Activated CD8-positive, alpha-beta memory T cell treated with anti-CD3 and anti-CD28 coated beads, Interleukin-2, amount 50 U/mL, for 24 hours (primary cell): ENCODE results near the gene LDB3.

ENCODE experiments used
- DNase-seq: peaks from one replicate; pipeline ENCODE4 v3.0.0-alpha.2; 2020; ENCODE audit errors: extremely low read depth

Gene LDB3

GRCh38 chr10:86685893-86686632 is 17.8 kb downstream of the LDB3 start:
- DNase-seq: no peak

- DNase-seq: no peak
Measured at GRCh38 chr10:86686972-86687371, 18.7 kb downstream of the LDB3 start.

DNA sequence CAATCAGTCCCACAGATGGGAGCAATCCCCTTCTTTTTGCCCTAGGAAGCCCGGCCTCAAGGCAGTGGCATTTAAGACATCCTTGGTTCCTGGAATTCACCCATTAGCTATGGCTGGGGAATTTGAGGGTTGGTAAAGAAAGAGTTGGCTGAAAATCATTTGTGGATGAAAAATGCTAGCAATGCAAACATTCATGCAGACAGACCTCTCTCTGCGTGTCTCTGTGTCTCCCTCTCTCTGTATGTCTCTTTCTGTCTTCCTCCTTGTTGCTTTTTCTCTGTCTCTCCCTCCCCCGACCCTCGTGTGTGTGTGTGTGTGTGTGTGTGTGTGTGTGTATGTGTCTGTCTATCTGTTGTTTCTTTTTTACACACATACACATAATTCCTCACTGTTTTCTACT is 19.4 kb downstream of the LDB3 start:
- DNase-seq: no peak

DNA sequence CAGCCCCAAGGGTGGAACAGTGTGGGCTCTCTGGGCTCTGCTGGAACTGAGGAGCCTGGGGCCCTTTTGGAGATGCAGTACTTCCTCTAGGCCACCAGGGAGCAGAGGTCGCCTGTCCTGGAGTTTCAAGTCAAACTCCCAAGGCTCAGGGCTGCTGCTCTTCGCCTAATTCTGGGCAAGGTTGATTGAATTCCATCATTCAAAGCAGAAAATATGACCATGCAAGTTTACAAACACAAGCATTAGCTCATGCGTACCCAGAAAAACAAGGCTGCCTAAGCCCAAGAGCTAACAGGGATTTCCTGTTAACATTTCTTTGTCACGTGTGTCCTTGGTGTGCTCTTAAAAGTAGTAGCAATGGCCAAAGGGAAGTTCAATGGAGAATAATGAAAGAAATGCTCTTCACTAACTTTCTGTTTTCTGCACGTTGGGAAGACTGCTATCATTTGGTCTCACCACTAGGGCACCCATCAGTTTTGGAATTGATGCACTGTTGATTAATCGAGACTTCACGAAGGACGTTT is 20.1 kb downstream of the LDB3 start:
- peak; percentile 28 for DNase-seq

DNA sequence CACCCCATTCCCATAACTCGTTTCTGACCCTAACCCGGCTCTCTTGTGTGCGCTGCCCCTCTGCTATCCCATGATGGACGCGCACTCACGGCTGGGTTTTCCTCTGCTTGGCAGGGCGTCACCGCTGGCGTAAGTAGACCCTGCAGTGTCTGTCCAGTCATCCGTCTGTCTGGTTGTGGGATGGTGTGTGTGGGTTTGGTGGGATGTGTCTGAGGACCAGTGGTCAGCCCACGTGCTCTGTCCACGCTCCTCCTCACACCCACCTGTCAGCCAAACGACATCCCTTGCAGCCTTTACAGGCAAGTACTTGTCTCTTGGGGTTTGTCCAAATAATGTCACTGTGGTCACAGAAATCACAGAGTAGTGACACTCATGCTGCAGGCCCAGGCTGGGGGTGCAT is 20.8 kb downstream of the LDB3 start:
- DNase-seq: no peak

GRCh38 chr10:86690231-86690630 is 21.9 kb downstream of the LDB3 start:
- no peak for DNase-seq

GRCh38 chr10:86690657-86691084 is 22.4 kb downstream of the LDB3 start:
- DNase-seq: no peak

GRCh38 chr10:86691333-86692022 is 23.2 kb downstream of the LDB3 start:
- DNase-seq: no peak

- no peak for DNase-seq
Measured at GRCh38 chr10:86692023-86692514, 23.8 kb downstream of the LDB3 start.

GRCh38 chr10:86692664-86693063 is 24.4 kb downstream of the LDB3 start:
- DNase-seq: no peak

DNA sequence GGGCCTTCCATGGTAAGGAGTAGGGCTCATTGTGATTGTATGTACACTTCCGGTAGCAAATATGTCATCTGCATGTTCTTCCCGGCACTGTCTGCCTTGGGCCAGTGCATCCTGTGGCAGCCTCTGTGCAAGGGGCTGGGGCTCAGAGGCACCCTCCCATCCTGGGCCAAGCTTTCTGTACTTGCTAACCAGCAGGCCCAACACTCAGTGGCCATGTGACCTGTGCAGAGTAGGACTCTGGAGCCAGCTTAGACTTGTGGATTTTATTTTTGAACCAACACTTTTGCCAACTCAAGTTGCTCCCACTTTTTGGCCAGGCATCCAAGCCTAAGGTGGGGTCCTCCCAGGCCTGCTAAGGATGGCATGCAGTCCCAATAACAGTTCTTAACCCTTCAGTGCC is 25.0 kb downstream of the LDB3 start:
- DNase-seq: no peak

DNA sequence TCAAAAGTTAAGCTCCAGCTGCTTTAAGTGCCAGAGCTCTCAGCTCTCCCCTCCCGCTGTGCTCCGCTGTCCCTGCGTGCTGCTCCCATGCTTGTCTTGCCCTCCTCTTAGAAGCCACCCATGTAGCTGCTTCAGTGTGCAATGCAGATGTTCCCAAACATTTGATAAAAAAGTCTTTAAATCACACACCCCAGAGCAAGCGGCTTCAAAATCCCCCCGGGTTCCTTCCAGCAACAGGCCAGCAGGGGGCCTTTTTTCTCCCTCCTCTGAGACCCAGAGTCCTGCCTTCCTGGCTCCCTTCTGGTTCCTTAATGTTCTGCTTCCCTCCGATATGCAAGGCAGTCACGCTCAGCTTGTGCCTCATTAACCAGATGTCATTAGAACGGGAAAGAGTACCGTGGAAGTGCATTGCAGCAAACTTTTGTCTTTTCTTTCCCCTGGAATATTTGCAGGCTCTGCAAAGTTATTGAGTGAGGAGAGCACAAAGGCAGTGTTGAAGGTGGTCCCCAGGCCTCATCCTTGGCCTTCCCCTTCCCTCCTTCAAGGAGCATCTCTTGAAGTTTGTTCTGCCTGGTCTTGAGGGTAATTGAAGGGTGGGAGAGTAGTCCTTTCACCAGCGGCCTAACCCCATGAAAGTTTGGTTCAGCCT is 25.5 kb downstream of the LDB3 start:
- DNase-seq: no peak

- no peak for DNase-seq
Measured at GRCh38 chr10:86698207-86698940, 30.1 kb downstream of the LDB3 start.

DNA sequence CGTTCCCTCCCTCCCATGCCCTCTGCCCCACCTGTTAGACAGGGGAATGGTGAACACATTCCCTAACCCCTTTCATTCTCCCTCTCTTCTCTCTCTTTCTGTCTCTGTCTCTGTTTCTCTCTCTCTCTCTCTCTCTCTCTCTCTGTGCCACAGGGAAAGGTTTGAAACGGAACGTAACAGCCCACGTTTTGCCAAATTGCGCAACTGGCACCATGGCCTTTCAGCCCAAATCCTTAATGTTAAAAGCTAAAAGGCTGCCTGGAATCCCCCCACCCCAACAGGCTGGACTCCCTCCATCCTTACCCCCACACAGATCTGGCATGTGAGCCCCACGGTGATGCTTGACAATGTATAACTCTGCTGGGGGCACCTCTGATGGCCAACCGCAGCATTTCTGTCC is 30.8 kb downstream of the LDB3 start:
- DNase-seq: no peak

DNA sequence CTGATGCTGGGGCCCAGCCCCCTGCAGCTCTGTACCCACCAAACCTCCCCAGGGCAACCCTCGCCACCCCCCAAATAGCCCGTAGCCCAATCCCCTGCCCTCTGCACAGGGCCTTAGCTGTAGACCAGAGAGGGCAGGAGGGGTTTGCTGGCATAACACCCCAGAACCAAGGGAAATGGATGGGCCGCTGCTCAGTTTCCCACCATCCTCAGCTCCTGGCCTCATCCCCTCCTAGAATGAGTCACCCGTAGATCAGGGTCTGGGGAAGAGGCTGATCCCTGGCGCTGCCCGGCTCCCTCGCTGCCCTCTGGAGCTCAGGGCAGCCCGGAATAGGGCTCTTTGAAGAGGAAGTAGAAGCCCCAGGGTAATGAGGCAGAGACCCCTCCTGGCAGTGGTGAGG is 31.2 kb downstream of the LDB3 start:
- no peak for DNase-seq

DNA sequence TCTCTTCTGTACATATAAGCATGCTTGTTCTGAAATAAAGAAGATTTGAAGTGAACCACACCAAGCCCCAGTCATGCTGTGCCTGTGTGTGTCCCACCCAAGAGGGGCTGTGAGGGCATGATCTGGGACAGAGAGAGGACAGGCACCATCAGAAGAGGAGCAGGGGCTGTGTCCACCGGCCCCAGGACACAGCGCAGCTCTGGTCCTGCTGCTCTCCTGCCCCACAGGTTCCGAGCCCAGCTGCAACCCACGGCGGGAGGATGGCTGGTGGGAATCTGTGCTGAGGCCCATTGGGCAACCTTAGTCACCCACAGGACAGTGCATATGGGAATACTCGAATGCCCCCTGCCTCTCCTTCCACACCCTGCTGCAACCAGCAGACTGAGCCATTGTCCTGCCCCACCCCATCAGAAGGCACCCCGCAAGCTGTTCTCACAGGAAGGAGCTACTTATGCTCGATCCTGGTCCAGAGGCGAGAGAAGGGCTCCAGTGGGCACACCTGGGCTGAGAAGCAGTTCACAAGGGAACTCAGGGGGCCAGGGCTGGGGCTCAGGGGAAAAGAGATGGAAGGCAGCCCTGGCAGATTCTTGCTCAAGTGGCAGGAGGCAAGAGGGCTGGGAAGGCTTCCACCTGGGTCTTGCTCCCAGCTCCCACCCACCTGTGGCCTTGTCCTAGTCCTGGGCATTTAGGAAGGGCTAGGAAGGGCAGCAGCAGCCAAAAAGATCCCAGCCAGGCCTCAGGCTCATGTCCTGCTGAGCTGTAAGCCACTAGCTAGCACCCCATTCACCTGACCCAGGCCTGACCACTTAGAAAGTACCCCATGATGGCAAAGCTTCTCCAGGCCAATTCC is 31.9 kb downstream of the LDB3 start:
- no peak for DNase-seq

- DNase-seq: no peak
Measured at GRCh38 chr10:86700851-86701617, 32.7 kb downstream of the LDB3 start.

- no peak for DNase-seq
Measured at GRCh38 chr10:86703176-86703575, 34.9 kb downstream of the LDB3 start.

DNA sequence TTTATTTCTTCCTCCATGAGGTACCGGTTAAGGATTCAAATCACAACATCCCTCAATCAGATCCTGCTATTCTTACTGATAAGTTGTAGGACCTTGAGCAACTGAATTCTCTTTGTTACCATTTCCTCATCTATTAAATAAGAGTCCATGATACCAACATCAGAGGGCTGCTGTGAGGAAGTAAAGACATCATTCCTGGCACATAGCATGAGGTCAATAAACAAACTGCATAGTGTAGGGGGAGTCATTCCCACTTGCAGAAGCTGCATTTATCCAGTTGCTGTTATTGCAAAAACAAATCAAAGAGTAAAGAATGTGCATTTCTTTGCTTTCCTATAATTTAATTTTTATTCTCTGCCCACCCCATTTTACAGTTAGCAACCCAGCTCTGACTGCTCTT is 36.8 kb downstream of the LDB3 start:
- DNase-seq: no peak

DNA sequence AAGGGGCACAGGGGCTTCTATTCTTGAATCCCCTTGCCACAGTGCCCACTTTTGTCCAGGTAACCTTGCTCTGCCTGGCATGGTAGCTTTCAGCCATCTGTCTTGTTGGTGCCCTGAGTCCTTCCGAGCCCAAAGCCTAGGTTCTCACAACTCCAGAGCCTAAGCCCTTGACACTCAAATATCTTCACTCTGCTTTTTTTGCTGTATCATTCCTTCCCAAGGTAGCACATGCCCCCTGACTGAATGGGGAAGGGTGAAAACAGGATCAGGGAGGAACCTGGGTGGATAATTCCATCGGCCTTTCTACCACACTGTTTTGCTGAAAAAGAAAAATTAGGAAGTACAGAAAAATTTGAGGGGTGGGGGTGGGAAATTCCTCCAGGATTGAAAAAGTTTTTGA is 37.6 kb downstream of the LDB3 start:
- no peak for DNase-seq
